SK-N-SH (cell line): ENCODE results near the gene C13orf46. TPM values are rescaled to one million over a fixed set of nuclear protein-coding genes. Genes with fewer than 3 reads are reported as not detected.

Source experiments
- CTCF ChIA-PET: fragments of 300-600, 350-600 bp; formaldehyde crosslinking; extraction: SDS; loops from one replicate; lab custom pipeline; 2021; lab: Yijun Ruan, JAX
- POLR2A ChIA-PET: fragments of 350-600 bp; sonication (Branson Sonifier 250); formaldehyde crosslinking; extraction: SDS; loops from one replicate; lab custom pipeline; 2020; ENCODE audit warnings: antibody characterized with exemption, inconsistent platforms; lab: Yijun Ruan, JAX
- DNase-seq: peaks from one replicate; pipeline ENCODE4 v3.0.0; 2012
- H2AFZ ChIP-seq: fragments of 200-600 bp; sonication (generic); 2 replicates; pipeline ENCODE4 v1.8.1; 2016; ENCODE audit warnings: antibody characterized with exemption, mild to moderate bottlenecking, low read depth
- H3F3A ChIP-seq: fragments of 200-600 bp; sonication (generic); replicated peaks from 2 replicates; pipeline ENCODE3; 2016; ENCODE audit warnings: antibody characterized with exemption, mild to moderate bottlenecking; ENCODE audit not compliant: insufficient read depth
- H3K27ac ChIP-seq, 2 experiments: fragments of 200-500 bp in 1 of 2; fragments of 200-600 bp in 1 of 2; sonication (Bioruptor generic) in 1 of 2; sonication (generic), shearing (Covaris generic) in 1 of 2; 2 replicates each; pipeline versions ENCODE4 v1.5.1 to v1.6.1; 2014 to 2016; ENCODE audit warnings: low read depth in 2 of 2, inconsistent platforms in 1 of 2, low read length in 1 of 2, mild to moderate bottlenecking in 1 of 2, mixed read lengths in 1 of 2
- H3K27me3 ChIP-seq: fragments of 200-600 bp; sonication (generic), shearing (Covaris generic); 2 replicates; pipeline ENCODE4 v1.6.1; 2016; ENCODE audit warnings: mixed run types; ENCODE audit not compliant: insufficient read depth
- H3K36me3 ChIP-seq, 2 experiments: fragments of 200-500 bp in 1 of 2; fragments of 200-600 bp in 1 of 2; sonication (Bioruptor generic) in 1 of 2; sonication (generic) in 1 of 2; replicated peaks in 1 of 2; 2 replicates each; pipeline versions ENCODE3 to v1.5.1; 2014 to 2016; ENCODE audit warnings: low read length in 1 of 2, mild to moderate bottlenecking in 1 of 2; ENCODE audit not compliant: insufficient read depth in 2 of 2, control insufficient read depth in 1 of 2
- H3K4me1 ChIP-seq, 2 experiments: fragments of 200-500 bp in 1 of 2; fragments of 200-600 bp in 1 of 2; sonication (Bioruptor generic) in 1 of 2; sonication (generic), shearing (Covaris generic) in 1 of 2; 2 replicates each; pipeline versions ENCODE4 v1.5.1 to v1.6.1; 2014 to 2016; ENCODE audit warnings: low read depth in 1 of 2, low read length in 1 of 2, mixed run types in 1 of 2; ENCODE audit not compliant: insufficient read depth in 2 of 2, control insufficient read depth in 1 of 2
- H3K4me2 ChIP-seq: fragments of 200-600 bp; sonication (generic), shearing (Covaris generic); 2 replicates; pipeline ENCODE4 v1.6.1; 2017; ENCODE audit warnings: mixed run types
- H3K4me3 ChIP-seq, 2 experiments: fragments of 200-500 bp in 1 of 2; fragments of 200-600 bp in 1 of 2; sonication (Bioruptor generic) in 1 of 2; sonication (generic), shearing (Covaris generic) in 1 of 2; 2 replicates each; pipeline versions ENCODE4 v1.5.1 to v1.8.1; 2014 to 2016; ENCODE audit warnings: low read depth in 2 of 2, inconsistent platforms in 1 of 2, low read length in 1 of 2, mild to moderate bottlenecking in 1 of 2, mixed read lengths in 1 of 2, moderate library complexity in 1 of 2
- H3K79me2 ChIP-seq: fragments of 200-600 bp; sonication (generic); 2 replicates; pipeline ENCODE4 v1.8.1; 2017; ENCODE audit warnings: mild to moderate bottlenecking; ENCODE audit not compliant: insufficient read depth
- H3K9ac ChIP-seq: fragments of 200-600 bp; sonication (generic); 2 replicates; pipeline ENCODE4 v1.6.1; 2017; ENCODE audit warnings: mixed run types
- H3K9me2 ChIP-seq: fragments of 200-600 bp; sonication (generic); 2 replicates; pipeline ENCODE4 v1.6.1; 2017; ENCODE audit warnings: mixed run types
- H3K9me3 ChIP-seq: fragments of 200-600 bp; sonication (generic); 2 replicates; pipeline ENCODE4 v1.6.1; 2017; ENCODE audit warnings: mixed run types, mild to moderate bottlenecking, moderate library complexity
- H4K20me1 ChIP-seq: fragments of 200-600 bp; sonication (generic); 2 replicates; pipeline ENCODE4 v1.6.1; 2017; ENCODE audit warnings: mild to moderate bottlenecking, mixed run types; ENCODE audit not compliant: insufficient read depth
- CHD2 ChIP-seq: fragments of 150-350 bp; IDR thresholded peaks from 2 replicates; pipeline ENCODE4 v1.6.1; 2018; ENCODE audit warnings: low read length; ENCODE audit not compliant: partially characterized antibody
- EP300 ChIP-seq, 2 experiments: IDR thresholded peaks; 2 replicates each; pipeline versions ENCODE4 v1.4.0 to v1.6.1; 2012; ENCODE audit warnings: borderline replicate concordance in 1 of 2, low read depth in 1 of 2, low read length in 1 of 2
- FOSL2 ChIP-seq: IDR thresholded peaks from 2 replicates; pipeline ENCODE4 v1.4.0; 2012; ENCODE audit warnings: low read depth, mild to moderate bottlenecking, moderate library complexity, borderline replicate concordance
- FOXJ3 ChIP-seq: sonication (generic); formaldehyde crosslinking; IDR thresholded peaks from 2 replicates; pipeline ENCODE4 v1.5.1; 2020; ENCODE audit warnings: mild to moderate bottlenecking, missing genetic modification reagents
- FOXM1 ChIP-seq: IDR thresholded peaks from 2 replicates; pipeline ENCODE4 v1.4.0; 2012; ENCODE audit warnings: low read depth, mild to moderate bottlenecking
- GATA2 ChIP-seq: sonication (generic); formaldehyde crosslinking; IDR thresholded peaks from 2 replicates; pipeline ENCODE4 v1.5.0; 2020; ENCODE audit warnings: mild to moderate bottlenecking, missing genetic modification reagents
- JUND ChIP-seq: IDR thresholded peaks from 2 replicates; pipeline ENCODE4 v1.4.0; 2012
- MAX ChIP-seq: IDR thresholded peaks from 2 replicates; pipeline ENCODE4 v1.4.0; 2012; ENCODE audit warnings: low read depth
- NFIC ChIP-seq: IDR thresholded peaks from 2 replicates; pipeline ENCODE4 v1.4.0; 2012; ENCODE audit warnings: borderline replicate concordance
- NRF1 ChIP-seq: IDR thresholded peaks from 2 replicates; pipeline ENCODE4 v1.6.1; 2012; ENCODE audit warnings: low read depth, mild to moderate bottlenecking, low read length
- RAD21 ChIP-seq: IDR thresholded peaks from 2 replicates; pipeline ENCODE4 v1.6.1; 2012; ENCODE audit warnings: mild to moderate bottlenecking, low read length
- RFX5 ChIP-seq: IDR thresholded peaks from 2 replicates; pipeline ENCODE4 v1.6.1; 2012; ENCODE audit warnings: mild to moderate bottlenecking, improper control_type of control experiment, low read length
- RXRA ChIP-seq: IDR thresholded peaks from 2 replicates; pipeline ENCODE4 v1.4.0; 2012; ENCODE audit warnings: low read depth, mild to moderate bottlenecking, borderline replicate concordance
- SMC3 ChIP-seq: IDR thresholded peaks from 2 replicates; pipeline ENCODE4 v1.6.1; 2012; ENCODE audit warnings: low read depth, low read length, improper control_type of control experiment
- TCF12 ChIP-seq: IDR thresholded peaks from 2 replicates; pipeline ENCODE4 v1.4.0; 2012
- USF2 ChIP-seq: fragments of 150-350 bp; IDR thresholded peaks from 2 replicates; pipeline ENCODE4 v1.6.1; 2017; ENCODE audit warnings: antibody characterized with exemption, low read length, low read depth, borderline replicate concordance
- ZBTB33 ChIP-seq: IDR thresholded peaks from 2 replicates; pipeline ENCODE4 v1.4.0; 2012; ENCODE audit warnings: low read depth, borderline replicate concordance
- whole genome bisulfite sequencing: methylation state at CpG from one replicate; pipeline ENCODE4 v1.1.6; 2017; ENCODE audit warnings: low lambda C conversion rate; 5-methylcytosine and 5-hydroxymethylcytosine counted together
- polyA plus RNA-seq, 3 experiments: library from polyadenylated mRNA; depleted of rRNA; stranded (reverse); fragments of >200 nt; gene quantifications; 2 replicates each; pipeline ENCODE4 v1.2.3, GENCODE V29; 2012
- TF ChIP-seq, protein P1 (sequence below): IDR thresholded peaks from 2 replicates; pipeline ENCODE4 v1.4.0; 2012; ENCODE audit warnings: low read depth, borderline replicate concordance
- TF ChIP-seq, protein P2 (sequence below): fragments of 200-600 bp; sonication (generic); IDR thresholded peaks from 2 replicates; pipeline ENCODE4 v1.6.1; 2017; ENCODE audit warnings: antibody characterized with exemption, mild to moderate bottlenecking, moderate library complexity
- TF ChIP-seq, protein P3 (sequence below): IDR thresholded peaks from 2 replicates; pipeline ENCODE4; 2012

The C13orf46 gene
- polyA plus RNA-seq, 1 of the 3 experiments (the other 2 are of a cell fraction) = 1.7 TPM

- no peak overlapping the region for H3K4me2 ChIP-seq
- peak; percentile 19 for DNase-seq
- TF ChIP-seq GATA2 (CRISPR knock-in tag) (no peak), RXRA (no peak), USF2 (no peak), FOXM1 (no peak), RAD21 (no peak), SMC3 (no peak), RFX5 (no peak), FOSL2 (no peak), CHD2 (no peak), JUND (no peak), NRF1 (no peak), TCF12 (no peak), FOXJ3 (CRISPR knock-in tag) (no peak), MAX (no peak)
- TF ChIP-seq, protein P1, sequence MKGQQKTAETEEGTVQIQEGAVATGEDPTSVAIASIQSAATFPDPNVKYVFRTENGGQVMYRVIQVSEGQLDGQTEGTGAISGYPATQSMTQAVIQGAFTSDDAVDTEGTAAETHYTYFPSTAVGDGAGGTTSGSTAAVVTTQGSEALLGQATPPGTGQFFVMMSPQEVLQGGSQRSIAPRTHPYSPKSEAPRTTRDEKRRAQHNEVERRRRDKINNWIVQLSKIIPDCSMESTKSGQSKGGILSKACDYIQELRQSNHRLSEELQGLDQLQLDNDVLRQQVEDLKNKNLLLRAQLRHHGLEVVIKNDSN = no peak
- H3K4me3 ChIP-seq = no peak overlapping the region
- no peaks in the 10 kb centered on the region for H4K20me1 ChIP-seq
- no peaks in the 10 kb centered on the region for H3K9me3 ChIP-seq
- peaks cover 0 to 12% of the 10 kb centered on the region in 2 experiments; a peak in 1 of 4 replicates for H3K4me1 ChIP-seq
- WGBS = 89% methylated on average over 13 of the region's 23 CpGs
- no peaks in the 10 kb centered on the region for H3K27me3 ChIP-seq
- H2AFZ ChIP-seq = no peak overlapping the region
- no peak overlapping the region for H3K27ac ChIP-seq
- H3K9ac ChIP-seq = no peak overlapping the region
- no peaks in the 10 kb centered on the region for H3K79me2 ChIP-seq
- CTCF ChIA-PET = no interaction called here
- no peaks in the 10 kb centered on the region for H3F3A ChIP-seq
- H3K36me3 ChIP-seq = no peaks in the 10 kb centered on the region
- H3K9me2 ChIP-seq = no peaks in the 10 kb centered on the region
- POLR2A ChIA-PET = no interaction called here
Observed at GRCh38 chr13:113942591-113943103, 31.2 kb downstream of the C13orf46 start.

DNA sequence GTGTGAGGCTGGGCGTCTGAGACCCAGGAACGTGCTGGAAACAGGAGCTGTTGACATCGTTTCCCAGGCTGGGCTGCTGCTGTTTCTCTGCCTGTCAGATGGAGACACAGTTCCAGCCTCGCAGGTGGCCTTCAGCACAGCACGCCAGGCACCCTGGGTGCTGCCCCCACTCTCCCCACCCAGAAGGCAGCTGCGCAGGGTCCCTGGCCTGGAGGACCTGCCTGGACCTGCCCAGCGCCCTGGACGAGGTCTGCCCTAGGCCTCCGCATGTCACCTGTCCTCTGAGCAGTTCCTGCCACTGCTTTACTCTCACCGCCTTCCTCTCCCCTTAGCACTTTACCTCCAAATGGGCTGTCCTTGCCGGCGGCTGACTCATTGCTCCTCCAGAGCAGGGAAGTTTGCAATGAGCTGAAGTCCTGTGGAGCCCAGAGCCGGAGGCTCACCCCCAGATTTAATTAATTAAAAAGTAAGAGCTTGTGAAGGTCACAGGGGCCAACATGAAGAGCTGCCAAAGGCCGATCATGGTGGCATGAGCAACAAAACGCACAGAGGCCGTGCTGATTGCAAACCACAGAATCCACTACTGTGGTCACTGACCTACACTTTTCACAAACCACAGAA is 32.2 kb downstream of the C13orf46 start:
- Histone ChIP-seq H3K36me3 (no peaks in the 10 kb centered on the region), H2AFZ (no peak overlapping the region), H4K20me1 (no peaks in the 10 kb centered on the region), H3K4me3 (no peak overlapping the region), H3K4me1 (peaks cover 0 to 15% of the 10 kb centered on the region in 2 experiments; a peak in 1 of 4 replicates), H3K9me3 (no peaks in the 10 kb centered on the region), H3F3A (no peaks in the 10 kb centered on the region), H3K79me2 (no peaks in the 10 kb centered on the region), H3K27ac (no peak overlapping the region), H3K9ac (no peak overlapping the region), H3K9me2 (no peaks in the 10 kb centered on the region), H3K27me3 (no peaks in the 10 kb centered on the region), H3K4me2 (no peak overlapping the region)
- WGBS = 80% methylated on average over 10 of the region's 16 CpGs
- DNase-seq = peak; percentile 20
- ChIA-PET POLR2A (no interaction called here), CTCF (interaction anchor here (0.9 kb wide), 1 partner anchor 25 kb away, joined by 3 read pairs; no protein-coding TSS in a partner anchor)
- no peak for TF ChIP-seq ZBTB33
- TF ChIP-seq NRF1 = no peak
- TF ChIP-seq, protein P2, sequence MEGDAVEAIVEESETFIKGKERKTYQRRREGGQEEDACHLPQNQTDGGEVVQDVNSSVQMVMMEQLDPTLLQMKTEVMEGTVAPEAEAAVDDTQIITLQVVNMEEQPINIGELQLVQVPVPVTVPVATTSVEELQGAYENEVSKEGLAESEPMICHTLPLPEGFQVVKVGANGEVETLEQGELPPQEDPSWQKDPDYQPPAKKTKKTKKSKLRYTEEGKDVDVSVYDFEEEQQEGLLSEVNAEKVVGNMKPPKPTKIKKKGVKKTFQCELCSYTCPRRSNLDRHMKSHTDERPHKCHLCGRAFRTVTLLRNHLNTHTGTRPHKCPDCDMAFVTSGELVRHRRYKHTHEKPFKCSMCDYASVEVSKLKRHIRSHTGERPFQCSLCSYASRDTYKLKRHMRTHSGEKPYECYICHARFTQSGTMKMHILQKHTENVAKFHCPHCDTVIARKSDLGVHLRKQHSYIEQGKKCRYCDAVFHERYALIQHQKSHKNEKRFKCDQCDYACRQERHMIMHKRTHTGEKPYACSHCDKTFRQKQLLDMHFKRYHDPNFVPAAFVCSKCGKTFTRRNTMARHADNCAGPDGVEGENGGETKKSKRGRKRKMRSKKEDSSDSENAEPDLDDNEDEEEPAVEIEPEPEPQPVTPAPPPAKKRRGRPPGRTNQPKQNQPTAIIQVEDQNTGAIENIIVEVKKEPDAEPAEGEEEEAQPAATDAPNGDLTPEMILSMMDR = no peak
- no peak for TF ChIP-seq FOXM1
- TF ChIP-seq EP300 (IDR thresholded peaks at IDR 0.05; ENCODE audit: borderline replicate concordance in 1 of 2, low read depth in 1 of 2, low read length in 1 of 2) = no peak
- TF ChIP-seq USF2 = no peak
- TF ChIP-seq, protein P3, sequence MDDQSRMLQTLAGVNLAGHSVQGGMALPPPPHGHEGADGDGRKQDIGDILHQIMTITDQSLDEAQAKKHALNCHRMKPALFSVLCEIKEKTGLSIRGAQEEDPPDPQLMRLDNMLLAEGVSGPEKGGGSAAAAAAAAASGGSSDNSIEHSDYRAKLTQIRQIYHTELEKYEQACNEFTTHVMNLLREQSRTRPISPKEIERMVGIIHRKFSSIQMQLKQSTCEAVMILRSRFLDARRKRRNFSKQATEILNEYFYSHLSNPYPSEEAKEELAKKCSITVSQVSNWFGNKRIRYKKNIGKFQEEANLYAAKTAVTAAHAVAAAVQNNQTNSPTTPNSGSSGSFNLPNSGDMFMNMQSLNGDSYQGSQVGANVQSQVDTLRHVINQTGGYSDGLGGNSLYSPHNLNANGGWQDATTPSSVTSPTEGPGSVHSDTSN = no peak
- no peak for TF ChIP-seq NFIC
